Sigmoid colon (tissue), 4 donors: ENCODE measurements around the gene POLR3H.

Experiments
- CTCF ChIP-seq, 4 experiments: fragments of 450-650 bp in 3 of 4; fragments of 200-600 bp in 1 of 4; IDR thresholded peaks; one replicate each; pipeline ENCODE4 v1.5.1; 2016 to 2019; ENCODE audit warnings: antibody characterized with exemption in 4 of 4, mild to moderate bottlenecking in 3 of 4, moderate library complexity in 2 of 4
- POLR2AphosphoS5 ChIP-seq, 4 donors: sonication (generic); formaldehyde crosslinking; IDR thresholded peaks; one replicate each; pipeline ENCODE4 v1.6.1; 2017; ENCODE audit warnings: antibody characterized with exemption in 4 of 4

GRCh38 chr22:41578114-41578513, 33.8 kb upstream of the POLR3H start:
- TF ChIP-seq CTCF (IDR thresholded peaks at IDR 0.05) = no peak
- no peak for TF ChIP-seq POLR2AphosphoS5 (IDR thresholded peaks at IDR 0.05)
